ENCODE results near the gene CDK11B. TPM values are rescaled to one million over a fixed set of nuclear protein-coding genes. Genes with fewer than 3 reads are reported as not detected.

CDK11B gene
- total RNA-seq, 1 experiment from 2014 or later, result 30.1 TPM

DNA sequence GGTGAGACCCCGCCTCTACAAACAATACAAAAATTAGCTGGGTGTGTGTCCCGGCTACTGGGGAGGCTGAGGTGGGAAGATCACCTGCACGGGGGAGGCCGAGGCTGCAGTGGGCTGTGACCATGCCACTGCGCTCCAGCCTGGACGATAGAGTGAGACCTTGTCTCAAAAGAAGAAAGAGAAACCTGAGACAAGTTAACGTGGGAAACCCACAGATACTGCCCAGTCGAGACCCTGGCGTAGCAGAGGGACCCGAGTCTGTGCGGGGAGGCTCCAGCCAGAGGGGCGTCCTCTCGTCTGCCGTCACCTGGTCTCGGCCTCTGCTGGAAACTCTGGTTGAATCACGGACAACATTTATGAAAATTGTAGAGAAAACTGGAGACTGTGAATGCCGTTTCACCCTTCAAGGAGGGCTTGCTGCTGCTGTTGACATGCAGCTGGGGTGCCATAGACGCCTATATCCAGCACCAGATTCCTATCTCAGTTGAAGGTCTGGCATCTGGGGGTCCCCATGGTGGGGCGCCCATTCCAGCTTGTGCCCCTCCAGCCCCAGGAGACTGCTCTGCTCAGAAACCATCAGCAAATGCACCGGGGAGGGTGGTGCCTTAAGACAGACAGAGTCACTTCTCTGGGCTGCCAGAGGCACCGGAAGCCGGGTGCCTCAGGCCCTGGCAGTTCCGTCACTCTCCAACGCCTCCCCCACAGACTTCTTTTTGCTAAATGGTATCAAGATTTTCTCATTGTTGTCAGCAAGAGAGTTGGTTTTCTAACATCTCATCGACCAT, 13.6 kb upstream of the CDK11B start:
- no CpG with 5 or more reads among the region's 25 CpGs for WGBS (ENCODE audit: extremely low coverage, insufficient read length, low lambda C conversion rate)
- no peak overlapping the region for H2BK20ac ChIP-seq (ENCODE audit: low read depth, low read length, poor library complexity, severe bottlenecking)
- Mint-ChIP-seq H3K27me3 (ENCODE audit: low read depth) (no peaks in the 10 kb centered on the region), H3K36me3 (ENCODE audit: insufficient read depth in 1 of 3, low read depth in 3 of 3) (peaks cover 10 to 40% (median 37%) of the 10 kb centered on the region in 3 experiments; a peak in 6 of 7 replicates), H3K4me3 (no peak overlapping the region), H3K4me1 (no peaks in the 10 kb centered on the region), H3K27ac (peak overlapping the region in 1 of 3 experiments; percentile 44; a peak in 1 of 7 replicates), H3K9me3 (no peaks in the 10 kb centered on the region)
- H3K27ac ChIP-seq (ENCODE audit: insufficient read length, low read depth, low read length), result no peak overlapping the region
- H4K20me1 ChIP-seq (ENCODE audit: control insufficient read depth, insufficient read depth, insufficient read length), result no peaks in the 10 kb centered on the region
- H2BK120ac ChIP-seq (ENCODE audit: low read depth, low read length, poor library complexity, severe bottlenecking), result no peak overlapping the region
- H2AK5ac ChIP-seq (ENCODE audit: insufficient read length, low read length), result no peak overlapping the region
- no peak overlapping the region for H2BK15ac ChIP-seq (ENCODE audit: low read depth, low read length)
- TF ChIP-seq, protein P1, sequence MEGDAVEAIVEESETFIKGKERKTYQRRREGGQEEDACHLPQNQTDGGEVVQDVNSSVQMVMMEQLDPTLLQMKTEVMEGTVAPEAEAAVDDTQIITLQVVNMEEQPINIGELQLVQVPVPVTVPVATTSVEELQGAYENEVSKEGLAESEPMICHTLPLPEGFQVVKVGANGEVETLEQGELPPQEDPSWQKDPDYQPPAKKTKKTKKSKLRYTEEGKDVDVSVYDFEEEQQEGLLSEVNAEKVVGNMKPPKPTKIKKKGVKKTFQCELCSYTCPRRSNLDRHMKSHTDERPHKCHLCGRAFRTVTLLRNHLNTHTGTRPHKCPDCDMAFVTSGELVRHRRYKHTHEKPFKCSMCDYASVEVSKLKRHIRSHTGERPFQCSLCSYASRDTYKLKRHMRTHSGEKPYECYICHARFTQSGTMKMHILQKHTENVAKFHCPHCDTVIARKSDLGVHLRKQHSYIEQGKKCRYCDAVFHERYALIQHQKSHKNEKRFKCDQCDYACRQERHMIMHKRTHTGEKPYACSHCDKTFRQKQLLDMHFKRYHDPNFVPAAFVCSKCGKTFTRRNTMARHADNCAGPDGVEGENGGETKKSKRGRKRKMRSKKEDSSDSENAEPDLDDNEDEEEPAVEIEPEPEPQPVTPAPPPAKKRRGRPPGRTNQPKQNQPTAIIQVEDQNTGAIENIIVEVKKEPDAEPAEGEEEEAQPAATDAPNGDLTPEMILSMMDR (conservative IDR thresholded peaks at IDR 0.05), result no peak
- no peaks in the 10 kb centered on the region for H3K27me3 ChIP-seq (ENCODE audit: insufficient read depth, low read length)
- H3K79me2 ChIP-seq (ENCODE audit: insufficient read depth, low read length), result no peaks in the 10 kb centered on the region
- no peak overlapping the region for H3K23ac ChIP-seq (ENCODE audit: insufficient read length, low read depth, low read length)
- no peak overlapping the region for H4K5ac ChIP-seq (ENCODE audit: insufficient read length, low read depth, low read length)
- no peak overlapping the region for H4K8ac ChIP-seq (replicated peaks; ENCODE audit: insufficient read length, low read depth, low read length)
- H2BK12ac ChIP-seq (ENCODE audit: insufficient read length, low read depth, low read length), result no peak overlapping the region
- H3K4me2 ChIP-seq (ENCODE audit: insufficient read depth, insufficient read length, low read length), result no peak overlapping the region
- H2BK5ac ChIP-seq (ENCODE audit: insufficient read length, low read length), result no peak overlapping the region
- no peaks in the 10 kb centered on the region for H3K79me1 ChIP-seq (ENCODE audit: insufficient read depth, low read depth, low read length, poor library complexity, severe bottlenecking)
- no peaks in the 10 kb centered on the region for H3K9me3 ChIP-seq (ENCODE audit: control insufficient read depth, low read depth, low read length)
- no peak overlapping the region for H3K56ac ChIP-seq (ENCODE audit: insufficient read length, low read depth, low read length)
- no peak overlapping the region for H3K9ac ChIP-seq (ENCODE audit: extremely low read depth, insufficient read length, low read length)
- no peaks in the 10 kb centered on the region for H3K23me2 ChIP-seq (ENCODE audit: insufficient read length, low read depth, low read length, poor library complexity, severe bottlenecking)
- H3K18ac ChIP-seq (ENCODE audit: insufficient read length, low read depth, low read length), result no peak overlapping the region
- no peak overlapping the region for H3T11ph ChIP-seq (ENCODE audit: low read length)
- no peak for DNase-seq
- no peak overlapping the region for H4K91ac ChIP-seq (ENCODE audit: insufficient read length, low read depth, low read length)
- H3K4me1 ChIP-seq (ENCODE audit: insufficient read depth, low read length), result no peaks in the 10 kb centered on the region
- no peak overlapping the region for H2AFZ ChIP-seq (ENCODE audit: low read length)
- H3K14ac ChIP-seq (ENCODE audit: insufficient read depth, low read length), result no peak overlapping the region
- no peak overlapping the region for H3K4ac ChIP-seq (ENCODE audit: low read depth, low read length)

Data from H9 (cell line).